Fibroblast of peridontal ligament (primary cell): ENCODE measurements around the gene ZNF30.
"Not testable (repeated sequence)": the region's sequence is repeated elsewhere in the genome, so short reads cannot be mapped to it uniquely, and the experiment has no call there.

ENCODE experiments used
- DNase-seq: peaks from one replicate; pipeline ENCODE4 v3.0.0-alpha.2; 2010; ENCODE audit errors: extremely low read depth

Gene ZNF30

DNA sequence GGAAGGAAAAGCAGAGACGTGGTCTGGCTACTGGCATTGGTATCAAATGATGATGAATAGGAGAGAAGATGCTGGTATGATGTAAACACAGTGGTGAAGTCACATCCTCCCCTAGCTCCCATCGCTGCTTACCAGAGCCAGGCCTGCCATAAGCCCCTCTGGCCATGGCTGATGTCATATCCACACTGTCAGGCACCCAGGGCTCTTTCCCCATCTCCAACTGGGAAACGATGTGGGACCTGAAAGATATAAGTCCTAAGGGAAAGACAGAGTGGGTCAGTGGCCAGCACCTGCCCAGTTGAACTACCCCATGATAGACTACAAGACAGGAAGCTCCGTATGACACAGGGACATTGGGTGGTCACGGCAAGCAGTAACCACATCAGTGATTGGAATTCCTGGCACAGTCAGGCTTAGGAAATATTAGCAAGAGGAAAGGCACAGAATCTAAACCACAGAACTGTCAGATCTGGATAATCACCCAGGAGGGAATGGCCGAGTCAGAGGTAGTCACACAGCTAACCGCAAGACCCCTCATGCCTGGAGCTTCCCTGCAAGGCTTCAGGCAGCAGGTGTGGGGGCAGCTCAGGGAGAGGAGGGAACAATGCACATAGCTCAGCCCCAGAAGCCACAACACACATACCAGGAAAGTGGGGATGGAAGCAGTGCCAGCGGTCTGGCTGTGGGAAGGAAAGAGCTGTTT lies 33.6 kb downstream of the ZNF30 start:
- no peak for DNase-seq

DNA sequence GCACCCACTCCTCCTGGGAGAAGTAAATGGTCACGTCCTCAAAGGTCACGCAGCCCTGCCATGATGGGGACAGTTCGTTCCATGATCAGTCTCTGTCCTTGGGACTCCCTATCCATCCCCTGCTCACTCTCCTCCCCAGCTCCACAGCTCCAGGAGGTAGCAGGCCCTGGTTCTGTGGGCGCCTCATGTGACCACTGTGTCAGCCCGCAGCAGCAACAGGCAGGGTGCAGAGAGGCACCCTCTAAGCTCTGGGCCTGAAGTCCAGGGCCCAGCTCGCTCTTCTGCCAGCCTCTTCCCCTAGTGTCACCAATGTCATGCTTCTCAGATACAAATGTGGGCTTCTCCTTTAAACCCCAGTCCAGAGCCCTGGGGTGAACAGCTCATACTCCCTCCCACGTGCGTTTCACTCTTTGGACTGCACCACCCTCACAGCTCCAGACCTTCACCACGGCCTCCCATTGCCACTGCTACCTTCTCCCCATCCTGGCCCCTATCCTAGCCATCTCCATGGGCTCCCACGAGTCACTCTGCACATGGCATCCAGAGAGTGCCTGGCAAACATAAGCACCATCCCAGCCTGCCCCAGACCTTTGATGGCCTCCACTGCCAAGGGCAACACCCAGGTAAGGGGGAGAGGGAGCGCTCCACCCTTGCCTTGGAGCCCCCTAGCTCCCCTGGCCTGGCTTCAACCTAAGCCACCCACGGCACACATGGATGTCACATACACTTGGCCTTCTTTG lies 34.4 kb downstream of the ZNF30 start:
- DNase-seq: no peak

DNA sequence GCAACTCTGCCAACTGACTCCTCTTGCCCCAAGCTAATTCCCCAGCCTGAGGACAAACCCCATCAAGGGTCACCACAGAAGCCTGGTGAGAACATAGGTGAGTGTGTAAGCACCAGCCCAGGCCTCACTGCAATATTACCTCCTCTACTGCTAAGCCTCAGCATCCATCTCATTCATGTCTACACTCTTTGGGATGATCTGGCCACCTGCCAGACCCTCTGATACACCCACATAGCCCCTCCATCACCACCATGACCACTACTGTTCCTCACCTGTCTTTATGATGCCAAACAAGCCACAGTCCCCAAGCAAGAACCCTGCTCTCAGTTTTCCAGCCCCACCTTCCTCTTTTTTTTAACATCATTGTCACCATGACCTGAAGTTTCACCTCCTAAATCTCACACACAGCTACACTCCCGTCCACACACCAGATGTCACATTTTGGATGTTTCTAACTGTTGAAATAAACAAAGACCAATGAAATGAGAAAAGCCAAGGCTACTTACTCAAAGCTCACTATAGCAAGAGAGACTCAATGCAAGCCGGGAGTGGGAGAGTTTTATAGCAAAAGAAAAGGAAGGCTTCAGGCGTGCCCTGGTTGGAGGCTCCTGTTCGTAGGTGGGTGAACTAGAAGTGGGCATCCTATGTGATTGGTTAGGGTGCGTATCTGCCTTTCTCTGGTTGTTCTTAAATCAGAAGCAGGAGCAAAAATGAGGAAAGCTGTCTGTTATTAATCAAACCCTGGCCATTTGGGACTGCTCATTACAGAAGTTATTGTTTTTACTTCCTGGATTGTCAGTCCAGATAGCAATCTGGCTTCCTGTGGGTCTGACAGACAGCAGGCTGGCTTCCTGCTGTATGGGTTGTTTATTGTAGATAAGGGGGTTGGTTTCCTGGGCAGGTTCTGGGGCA lies 35.3 kb downstream of the ZNF30 start:
- no peak for DNase-seq

DNA sequence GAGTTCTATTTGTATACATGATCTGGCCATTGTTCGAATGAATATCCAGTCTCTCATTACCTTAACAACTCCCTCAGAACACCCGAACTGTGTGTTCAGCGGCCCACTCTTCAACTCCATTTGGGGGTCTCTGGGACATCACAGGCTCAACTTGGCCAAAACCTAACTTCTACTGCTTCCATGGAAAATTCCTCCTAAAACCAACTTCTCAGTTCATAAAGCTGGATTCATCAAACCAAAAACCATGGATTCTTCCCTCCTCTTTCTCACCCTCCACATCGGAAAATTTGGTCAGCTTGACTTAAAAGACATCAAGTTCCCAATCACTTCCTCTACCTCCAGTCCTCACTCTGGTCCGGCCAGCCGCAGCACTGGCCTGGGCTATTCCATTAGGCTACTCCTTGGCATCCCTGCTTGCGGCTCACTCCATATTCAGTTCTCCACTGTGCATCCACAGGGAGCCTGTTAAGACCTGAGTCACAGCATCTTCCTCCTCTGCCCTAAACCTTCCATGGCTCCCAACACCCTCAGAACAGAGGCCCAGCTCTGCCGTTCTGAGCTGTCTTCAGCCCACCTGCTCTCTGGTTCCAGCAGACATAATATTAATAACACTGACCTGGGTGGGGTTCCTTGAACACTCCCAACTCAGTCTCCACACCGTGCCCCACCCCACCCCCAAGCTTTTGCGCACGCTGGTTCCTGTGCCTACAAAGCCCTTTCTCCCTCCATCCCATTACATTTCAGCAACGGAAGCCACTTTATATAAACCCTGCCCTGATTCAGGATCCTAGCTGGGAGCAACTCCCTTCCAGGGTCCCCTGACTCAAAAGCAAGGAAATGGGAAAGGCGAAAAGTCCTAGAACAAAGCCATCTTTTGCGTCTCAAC lies 36.2 kb downstream of the ZNF30 start:
- DNase-seq: no peak

DNA sequence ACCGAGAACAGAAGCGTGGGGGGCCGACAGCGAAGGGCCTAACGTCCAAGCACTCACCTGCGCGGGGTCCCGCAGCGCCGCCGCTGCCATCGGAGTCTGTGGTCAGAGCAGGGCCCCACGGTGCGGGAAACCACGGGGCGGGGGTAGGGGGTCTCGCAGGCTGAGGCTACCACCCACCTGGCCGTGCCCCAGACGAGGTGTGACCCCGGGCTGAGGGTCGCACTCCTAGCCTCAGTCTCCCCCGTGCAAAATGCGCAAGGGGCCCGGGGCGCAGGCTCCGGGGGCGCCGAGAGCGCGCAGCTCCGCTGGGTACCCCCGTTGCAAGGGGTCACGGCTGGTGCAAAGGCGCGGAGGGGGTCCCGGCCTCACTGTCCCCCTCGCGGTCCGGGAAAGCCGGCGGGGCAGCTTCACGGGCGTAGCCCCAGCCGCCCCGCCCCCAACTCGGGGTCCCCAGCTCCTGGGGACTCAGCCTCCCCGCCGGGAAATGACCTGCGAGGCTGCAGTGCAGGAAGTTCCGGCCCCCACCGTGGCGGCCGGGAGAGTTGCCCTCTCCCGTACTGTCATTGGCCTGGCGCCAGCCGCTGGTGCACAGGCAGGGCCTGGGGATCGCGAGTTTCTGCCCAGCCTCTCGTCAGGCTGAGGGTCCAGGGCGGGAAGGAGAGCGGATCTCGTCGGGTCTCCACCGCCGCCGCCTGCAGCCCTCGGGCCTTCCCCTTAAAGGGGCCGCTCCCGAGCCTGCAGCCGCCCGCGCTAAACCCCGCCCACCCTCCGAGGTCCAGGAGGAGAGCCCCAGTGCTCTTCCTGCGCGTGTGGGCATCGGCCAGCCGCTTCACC lies 37.1 kb downstream of the ZNF30 start, which contains the start of gene ZNF792:
TSS of gene ZNF792 (minus strand) at position 657 of the 834 bp plus-strand sequence. CDS start at position 90, 567 bp downstream.
- DNase-seq: peak; percentile 15

DNA sequence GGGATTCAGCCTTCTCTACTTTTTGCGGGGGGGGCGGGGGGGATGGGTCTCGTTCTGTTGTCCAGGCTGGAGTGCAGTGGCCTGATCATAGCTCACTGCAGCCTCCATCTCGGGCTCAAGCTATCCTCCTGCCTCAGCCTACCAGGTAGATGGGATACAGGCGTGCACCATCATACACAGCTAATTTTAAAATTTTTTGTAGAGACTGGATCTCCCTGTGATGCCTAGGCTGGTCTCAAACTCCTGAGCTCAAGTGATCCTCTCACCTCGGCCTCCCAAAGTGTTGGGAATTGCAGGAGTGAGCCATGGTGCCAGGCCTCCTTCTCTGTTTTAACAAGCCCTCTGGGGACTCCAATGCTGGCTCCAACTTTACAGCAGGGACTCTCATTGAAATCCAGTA lies 37.9 kb downstream of the ZNF30 start:
- DNase-seq: no peak

DNA sequence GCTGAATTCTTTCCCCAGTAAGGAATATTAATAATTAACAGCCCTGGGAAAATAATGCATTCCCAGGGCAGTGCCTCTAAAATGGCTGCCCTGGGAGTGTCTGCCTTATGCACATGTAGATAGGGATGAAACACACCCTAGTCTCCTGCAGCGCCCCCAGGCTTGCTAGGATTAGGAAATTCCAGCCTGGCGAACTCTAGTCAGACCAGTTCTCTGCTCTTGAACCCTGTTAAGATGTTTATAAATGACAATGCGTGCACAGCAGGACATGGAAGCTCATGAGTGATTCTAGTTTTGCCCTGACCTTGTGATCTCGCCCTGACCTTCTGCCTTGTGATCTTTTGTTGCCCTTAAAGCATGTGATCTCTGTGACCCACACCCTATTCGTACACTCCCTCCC lies 38.8 kb downstream of the ZNF30 start:
- not testable (repeated sequence) for DNase-seq

DNA sequence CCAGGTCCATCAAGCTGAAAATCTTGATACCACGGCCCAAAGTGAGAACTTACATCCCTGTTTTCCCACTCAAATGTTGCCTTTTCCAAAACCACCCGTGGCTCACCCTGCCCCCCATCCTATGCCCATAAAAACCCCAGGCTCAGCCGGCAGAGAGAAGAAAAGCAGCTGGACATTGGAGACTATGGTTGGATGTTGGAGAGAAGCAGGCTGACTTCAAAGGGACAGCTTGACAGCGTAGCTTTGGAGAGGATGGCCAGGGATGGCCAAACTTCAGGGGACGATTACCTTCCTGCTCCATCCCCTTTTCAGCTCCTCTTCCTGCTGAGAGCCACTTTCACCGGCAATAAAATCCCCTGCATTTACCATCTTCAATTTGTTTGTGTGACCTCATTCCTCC lies 40.8 kb downstream of the ZNF30 start:
- DNase-seq: no peak

DNA sequence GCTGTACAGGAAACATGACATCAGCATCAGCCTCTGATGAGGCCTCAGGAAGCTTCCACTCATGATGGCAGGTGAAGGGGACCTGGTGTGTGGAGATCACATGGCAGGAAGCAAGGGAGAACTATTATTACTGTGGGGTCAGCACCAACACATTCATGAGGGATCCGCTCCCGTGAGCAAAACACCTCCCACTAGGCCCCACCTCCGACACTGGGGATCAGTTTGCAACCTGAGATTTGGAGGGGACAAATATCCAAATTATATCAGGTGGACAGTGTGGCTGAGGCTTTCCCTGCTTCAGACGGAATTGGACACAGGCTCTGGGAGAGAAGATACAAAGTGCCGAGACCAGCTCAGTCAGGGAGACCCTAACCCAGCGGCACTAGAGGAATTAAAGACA lies 43.0 kb downstream of the ZNF30 start:
- no peak for DNase-seq

DNA sequence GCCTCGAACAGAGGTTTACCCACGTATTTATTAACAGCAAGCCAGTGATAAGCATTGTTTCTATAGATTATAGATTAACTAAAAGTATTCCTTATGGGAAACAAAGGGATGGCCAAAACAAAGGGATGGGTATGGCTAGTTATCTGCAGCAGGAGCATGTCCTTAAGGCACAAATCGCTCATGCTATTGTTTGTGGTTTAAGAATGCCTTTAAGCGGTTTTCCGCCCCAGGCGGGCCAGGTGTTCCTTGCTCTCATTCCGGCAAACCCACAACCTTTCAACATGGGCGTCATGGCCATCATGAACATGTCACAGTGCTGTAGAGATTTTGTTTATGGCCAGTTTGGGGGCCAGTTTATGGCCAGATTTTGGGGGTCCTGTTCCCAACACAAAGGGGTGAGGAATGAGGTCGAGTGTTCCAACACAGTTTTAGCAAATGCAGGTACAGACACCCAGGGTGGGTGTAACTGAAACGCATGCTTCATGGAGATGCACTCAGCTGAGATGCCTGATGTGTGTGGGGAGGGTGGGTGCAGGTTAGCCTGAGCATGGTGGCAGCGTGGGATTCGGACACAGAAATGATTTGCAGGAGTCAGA lies 43.6 kb downstream of the ZNF30 start:
- not testable (repeated sequence) for DNase-seq

DNA sequence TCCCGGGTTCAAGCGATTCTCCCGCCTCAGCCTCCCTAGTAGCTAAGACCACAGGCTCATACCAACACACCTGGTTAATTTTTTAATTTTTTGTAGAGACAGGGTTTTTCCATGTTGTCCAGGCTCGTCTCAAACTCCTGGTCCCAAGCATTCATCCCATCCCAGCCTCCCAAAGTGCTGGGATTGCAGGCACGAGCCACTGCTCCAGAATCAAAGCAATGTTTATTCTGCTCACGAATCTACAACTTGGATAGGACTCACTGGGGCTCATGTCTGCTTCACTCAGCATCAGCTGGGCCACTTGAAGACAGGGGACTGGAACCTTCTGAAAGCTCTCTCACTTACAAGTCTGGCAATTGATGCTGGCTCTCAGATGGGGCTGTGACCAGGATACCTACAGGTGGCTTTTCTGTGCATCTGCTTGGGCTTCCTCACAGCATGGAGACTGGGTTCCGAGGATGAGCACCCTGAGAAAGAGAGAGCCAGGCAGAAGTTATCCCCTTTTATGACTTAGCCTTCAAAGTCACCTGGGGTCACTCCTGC lies 45.5 kb downstream of the ZNF30 start:
- DNase-seq: no peak

DNA sequence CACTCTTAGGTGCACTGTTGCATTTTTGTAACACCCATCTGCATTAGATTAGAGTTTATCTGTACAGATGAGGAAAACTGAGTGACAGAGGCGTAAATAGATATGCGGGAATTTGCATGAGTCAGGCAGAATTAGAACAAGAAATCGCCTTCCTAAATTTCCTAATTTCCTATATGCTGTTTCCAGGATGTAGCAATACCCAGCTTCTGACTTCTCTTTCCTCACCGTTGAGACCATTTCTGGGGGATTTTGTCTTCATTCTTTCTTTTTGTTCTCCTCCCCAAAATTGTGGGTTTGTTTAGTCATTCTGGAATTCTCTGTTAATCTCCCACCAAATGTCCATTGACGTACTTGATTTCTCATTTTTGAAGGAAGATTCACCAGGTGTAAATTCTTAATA lies 47.9 kb downstream of the ZNF30 start:
- no peak for DNase-seq

DNA sequence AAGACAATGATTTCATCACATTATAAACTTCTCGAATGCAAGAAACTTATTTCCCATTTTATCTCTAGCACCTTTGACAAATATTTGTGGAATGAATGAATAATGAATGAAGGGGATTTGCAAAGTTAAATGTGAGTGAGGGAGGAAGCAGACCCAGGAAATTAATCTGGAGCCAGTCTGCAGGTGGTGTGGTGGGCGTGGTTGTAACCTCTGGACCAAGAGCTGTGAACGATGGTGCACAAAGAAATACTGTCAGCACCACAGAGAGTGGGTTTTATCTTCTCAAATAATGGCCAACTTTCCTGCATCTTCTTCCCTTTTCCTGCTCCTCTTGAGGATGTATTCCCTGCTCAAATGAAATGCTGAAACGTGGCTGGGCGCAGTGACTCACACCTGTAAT lies 48.4 kb downstream of the ZNF30 start:
- no peak for DNase-seq

DNA sequence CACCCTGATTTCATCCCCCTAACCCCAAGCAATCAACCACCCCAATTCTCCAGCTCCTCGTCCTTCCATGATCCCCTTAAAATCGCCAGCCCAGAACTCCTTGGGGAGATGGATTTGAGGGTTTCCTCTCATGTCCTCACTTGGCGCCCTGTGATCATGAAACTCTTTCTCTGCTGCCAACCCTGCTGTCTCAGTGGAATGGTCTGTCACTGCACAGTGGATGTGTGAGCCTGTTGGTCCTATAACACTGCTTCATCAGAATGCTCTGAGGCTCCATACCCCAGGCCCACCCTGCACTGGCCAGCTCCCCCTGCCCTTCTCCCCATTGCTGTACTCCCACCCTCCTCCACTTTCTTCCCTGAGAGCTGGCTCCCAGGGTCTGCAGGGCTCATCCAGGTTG lies 49.9 kb downstream of the ZNF30 start:
- no peak for DNase-seq

DNA sequence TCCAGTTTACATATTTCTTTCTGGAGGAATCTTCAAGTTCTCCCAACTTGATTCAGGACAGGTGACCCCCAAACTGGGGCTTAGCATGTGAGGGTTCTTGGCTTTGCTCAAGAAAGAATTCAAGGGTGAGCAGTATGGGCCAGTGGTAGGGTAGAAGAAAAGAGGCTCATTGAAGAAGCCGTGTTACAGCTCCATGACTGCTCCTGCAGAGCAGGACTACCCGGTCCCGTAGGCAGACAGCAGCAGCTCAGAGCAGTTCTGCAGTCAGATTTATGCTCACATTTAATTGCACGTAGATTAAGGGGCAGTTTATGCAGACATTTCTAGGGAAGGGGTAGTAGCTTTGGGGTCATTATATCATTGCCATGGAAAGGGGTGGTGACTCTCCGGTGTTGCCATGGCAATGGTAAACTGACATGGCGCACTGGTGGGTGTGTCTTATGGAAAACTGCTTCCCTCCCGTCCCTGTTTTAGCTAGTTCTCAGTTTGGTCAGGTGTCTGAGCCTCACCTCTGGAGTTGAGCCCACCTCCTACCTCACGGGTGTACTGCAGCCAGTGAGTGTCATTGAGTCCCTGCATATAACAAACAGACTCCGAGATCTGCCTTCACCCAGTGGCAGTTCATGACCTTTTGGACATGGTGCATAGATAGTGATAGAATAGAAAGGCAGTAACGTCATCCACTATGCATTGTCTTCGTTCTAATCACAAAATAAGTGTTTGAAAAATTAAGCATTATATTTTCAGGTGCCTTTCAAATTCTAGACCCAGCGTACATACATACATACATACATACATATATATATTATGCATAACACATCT lies 53.3 kb downstream of the ZNF30 start:
- no peak for DNase-seq

DNA sequence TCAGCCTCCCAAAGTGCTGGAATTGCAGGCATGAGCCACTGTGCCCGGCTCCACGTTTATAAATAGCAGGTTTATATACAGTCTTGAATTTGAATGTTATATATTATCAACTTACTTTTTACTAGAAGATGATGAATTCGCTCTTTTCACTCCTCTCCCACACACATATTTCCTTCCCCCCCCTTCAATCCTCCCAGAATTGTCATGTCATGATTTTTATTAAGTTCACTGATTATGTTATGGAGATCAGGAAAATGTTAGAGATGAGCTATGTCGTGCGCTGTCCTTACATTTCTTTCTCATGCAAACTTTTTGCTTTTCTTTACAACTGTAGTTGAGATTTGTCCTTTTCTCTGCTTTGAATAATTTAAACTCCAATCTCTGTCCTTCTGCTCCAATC lies 55.6 kb downstream of the ZNF30 start:
- no peak for DNase-seq

DNA sequence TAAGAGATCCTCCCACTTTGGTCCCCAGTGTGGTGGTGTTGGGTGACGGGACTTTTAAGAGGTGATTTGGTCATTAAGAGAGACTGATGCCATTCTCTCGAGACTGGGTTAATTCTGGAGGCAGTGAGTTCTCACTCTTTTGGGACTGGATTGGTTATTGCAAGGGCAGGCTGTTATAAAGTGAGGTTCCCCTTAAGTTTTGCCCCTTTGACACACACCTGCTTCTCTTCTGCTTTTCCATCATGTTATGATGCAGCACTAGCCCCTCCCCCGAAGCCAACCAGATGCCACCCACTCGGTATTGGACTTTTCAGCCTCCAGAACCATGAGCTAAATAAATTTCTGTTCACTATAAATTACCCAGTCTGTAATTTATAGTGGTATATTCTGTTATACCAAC lies 57.1 kb downstream of the ZNF30 start:
- no peak for DNase-seq

DNA sequence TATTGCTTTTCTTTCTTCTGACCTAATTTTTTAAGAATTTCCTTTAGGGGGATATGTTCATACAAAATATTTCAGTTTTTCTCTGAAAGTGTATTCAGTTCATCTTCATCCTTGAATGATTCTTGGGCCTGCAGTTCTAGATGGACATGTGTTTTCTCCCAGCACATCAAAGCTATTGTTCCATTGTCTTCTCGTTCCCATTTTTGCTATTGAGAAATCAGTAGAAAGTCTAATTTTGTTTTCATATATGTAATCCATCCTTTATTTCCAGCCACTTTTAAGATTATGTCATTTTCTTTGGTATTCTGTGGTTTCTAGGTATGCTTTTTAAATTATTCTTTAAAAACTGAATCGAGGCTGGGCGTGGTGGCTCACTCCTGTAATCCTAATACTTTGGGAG lies 57.6 kb downstream of the ZNF30 start:
- DNase-seq: no peak
